A549 treated with AZD2906 at 1 μM for 4 hours (cell line): ENCODE measurements around the gene IGFBPL1. TPM values are rescaled to one million over a fixed set of nuclear protein-coding genes. Genes with fewer than 3 reads are reported as not detected.

Source experiments
- total RNA-seq: library from RNA; stranded (reverse); fragments of 200-300 nt; extraction: Qiagen RNA extraction; gene quantifications from 5 replicates; pipeline ENCODE4 v1.2.3, GENCODE V29; 2022

The IGFBPL1 gene, protein sequence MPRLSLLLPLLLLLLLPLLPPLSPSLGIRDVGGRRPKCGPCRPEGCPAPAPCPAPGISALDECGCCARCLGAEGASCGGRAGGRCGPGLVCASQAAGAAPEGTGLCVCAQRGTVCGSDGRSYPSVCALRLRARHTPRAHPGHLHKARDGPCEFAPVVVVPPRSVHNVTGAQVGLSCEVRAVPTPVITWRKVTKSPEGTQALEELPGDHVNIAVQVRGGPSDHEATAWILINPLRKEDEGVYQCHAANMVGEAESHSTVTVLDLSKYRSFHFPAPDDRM
- total RNA-seq = 2.1 to 2.9 TPM (median 2.4 TPM) in 5 replicates

DNA sequence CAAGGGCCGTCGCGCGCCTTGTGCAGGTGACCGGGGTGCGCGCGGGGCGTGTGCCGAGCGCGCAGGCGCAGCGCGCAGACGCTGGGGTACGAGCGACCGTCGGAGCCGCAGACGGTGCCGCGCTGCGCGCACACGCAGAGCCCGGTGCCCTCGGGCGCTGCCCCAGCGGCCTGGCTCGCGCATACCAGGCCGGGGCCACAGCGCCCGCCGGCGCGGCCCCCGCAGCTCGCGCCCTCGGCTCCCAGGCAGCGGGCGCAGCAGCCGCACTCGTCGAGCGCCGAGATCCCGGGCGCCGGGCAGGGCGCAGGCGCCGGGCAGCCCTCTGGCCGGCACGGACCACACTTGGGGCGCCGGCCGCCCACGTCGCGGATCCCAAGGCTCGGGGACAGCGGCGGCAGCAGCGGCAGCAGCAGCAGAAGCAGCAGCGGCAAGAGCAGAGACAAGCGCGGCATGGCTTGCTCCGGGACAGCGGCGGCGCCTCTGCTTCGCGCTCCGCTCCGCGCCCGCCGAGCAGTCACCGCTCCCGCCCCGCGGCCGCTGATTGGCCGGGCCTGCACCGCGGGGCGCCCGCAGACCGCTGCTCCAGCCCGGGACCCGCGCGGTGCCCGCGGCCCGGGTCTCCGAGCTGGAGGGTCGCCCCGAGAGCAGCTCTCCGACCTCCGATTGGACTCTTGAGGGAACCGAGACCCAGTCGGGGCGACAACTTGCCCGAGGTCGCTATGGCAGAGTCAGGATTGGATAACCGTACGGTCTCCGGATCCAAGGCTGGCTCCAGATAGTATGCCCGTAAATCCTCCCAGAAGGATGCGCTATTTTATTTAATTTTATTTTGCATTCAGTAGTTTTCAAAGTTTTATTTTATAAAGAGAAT lies at the start of gene IGFBPL1:
IGFBPL1 (minus strand) TSS at position 482 of the 871 bp plus-strand sequence; CDS start at position 452, 30 bp downstream.

DNA sequence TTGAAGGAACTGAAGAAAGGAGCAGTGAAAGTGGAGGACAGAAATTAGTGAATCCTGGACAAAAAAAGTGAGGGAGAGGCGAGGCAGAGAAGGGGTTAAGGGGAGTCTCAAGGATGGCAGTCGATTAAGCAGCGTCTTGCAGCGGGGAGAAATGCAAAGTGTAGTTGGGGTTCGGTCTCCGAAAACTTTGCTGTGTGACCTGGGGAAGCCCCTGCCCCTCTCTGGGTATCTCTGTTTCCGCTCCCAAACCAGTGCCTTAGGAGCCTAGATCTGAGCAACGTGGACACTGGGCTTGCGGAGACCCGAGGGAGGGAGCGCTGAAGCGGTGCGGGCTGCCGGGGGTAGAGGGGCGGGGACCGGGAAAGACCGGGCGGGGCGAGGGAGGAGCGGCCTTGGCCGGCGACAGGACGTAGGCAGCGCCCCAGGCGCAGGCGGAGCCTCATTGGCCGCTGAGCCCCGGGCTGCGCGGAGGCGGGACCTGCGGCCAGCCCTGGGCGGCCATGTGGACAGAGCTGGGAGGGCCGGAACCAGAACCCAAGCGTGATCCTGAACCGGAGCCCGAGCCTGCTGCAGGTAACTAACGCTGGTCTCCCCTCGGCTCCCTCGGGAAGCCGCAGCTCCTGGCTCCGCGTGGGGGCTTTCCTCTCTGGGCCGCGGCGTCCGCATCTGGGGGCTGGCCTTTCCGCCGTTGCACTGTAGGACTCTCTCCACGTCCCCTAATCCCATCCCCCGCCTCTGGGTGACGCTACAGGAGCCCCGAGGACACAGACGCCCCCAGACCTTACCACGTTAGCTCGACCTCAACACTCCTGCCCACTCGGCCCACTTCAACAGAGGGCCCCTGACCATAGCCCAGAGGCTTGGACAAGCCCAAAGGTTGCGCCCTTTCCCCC lies 31.8 kb downstream of the IGFBPL1 start, which contains the start of gene ALDH1B1:
ALDH1B1 (plus strand) TSS at position 468 of the 893 bp plus-strand sequence. CDS start 3,047 bp downstream, outside the sequence.

Other genes starting within 250 kb of the IGFBPL1 start
- gene ALDH1B1, start 31.8 kb downstream of the IGFBPL1 start, total RNA-seq = 44.0 to 54.7 TPM (median 45.2 TPM) in 5 replicates
- gene ANKRD18A, start 196.1 kb upstream of the IGFBPL1 start, total RNA-seq = 6.7 to 10.3 TPM (median 9.0 TPM) in 5 replicates